Gastrocnemius medialis (tissue), 4 donors: ENCODE measurements around the gene FUCA2.

Source experiments
- POLR2A ChIP-seq, 2 donors: fragments of 450-650 bp; IDR thresholded peaks; one replicate each; pipeline ENCODE4 v1.6.1; 2017; ENCODE audit warnings: antibody characterized with exemption in 2 of 2, mild to moderate bottlenecking in 2 of 2, moderate library complexity in 2 of 2
- TF ChIP-seq, protein P1 (sequence below), 5 experiments: fragments of 450-650 bp in 3 of 5; fragments of 200-600 bp in 2 of 5; sonication (generic) in 2 of 5; IDR thresholded peaks in 4 of 5; conservative IDR thresholded peaks in 1 of 5; 1 replicate in 4 of 5; 2 replicates in 1 of 5; pipeline ENCODE4 v1.5.1; 2016 to 2019; ENCODE audit warnings: antibody characterized with exemption in 5 of 5, mild to moderate bottlenecking in 3 of 5, moderate library complexity in 3 of 5

GRCh38 chr6:143549949-143550268 is 38.4 kb upstream of the FUCA2 start:
- TF ChIP-seq, protein P1, sequence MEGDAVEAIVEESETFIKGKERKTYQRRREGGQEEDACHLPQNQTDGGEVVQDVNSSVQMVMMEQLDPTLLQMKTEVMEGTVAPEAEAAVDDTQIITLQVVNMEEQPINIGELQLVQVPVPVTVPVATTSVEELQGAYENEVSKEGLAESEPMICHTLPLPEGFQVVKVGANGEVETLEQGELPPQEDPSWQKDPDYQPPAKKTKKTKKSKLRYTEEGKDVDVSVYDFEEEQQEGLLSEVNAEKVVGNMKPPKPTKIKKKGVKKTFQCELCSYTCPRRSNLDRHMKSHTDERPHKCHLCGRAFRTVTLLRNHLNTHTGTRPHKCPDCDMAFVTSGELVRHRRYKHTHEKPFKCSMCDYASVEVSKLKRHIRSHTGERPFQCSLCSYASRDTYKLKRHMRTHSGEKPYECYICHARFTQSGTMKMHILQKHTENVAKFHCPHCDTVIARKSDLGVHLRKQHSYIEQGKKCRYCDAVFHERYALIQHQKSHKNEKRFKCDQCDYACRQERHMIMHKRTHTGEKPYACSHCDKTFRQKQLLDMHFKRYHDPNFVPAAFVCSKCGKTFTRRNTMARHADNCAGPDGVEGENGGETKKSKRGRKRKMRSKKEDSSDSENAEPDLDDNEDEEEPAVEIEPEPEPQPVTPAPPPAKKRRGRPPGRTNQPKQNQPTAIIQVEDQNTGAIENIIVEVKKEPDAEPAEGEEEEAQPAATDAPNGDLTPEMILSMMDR (IDR thresholded peaks at IDR 0.05 in 4 of 5, conservative IDR thresholded peaks at IDR 0.05 in 1 of 5), result no peak
- TF ChIP-seq POLR2A (IDR thresholded peaks at IDR 0.05), result no peak
